Left ventricle myocardium superior (tissue), 1 donor: ENCODE measurements around the gene RER1. TPM values are rescaled to one million over a fixed set of nuclear protein-coding genes. Genes with fewer than 3 reads are reported as not detected.
A peak's percentile ranks its signal among the peaks of the same experiment; 100 is the strongest.

ENCODE experiments used
- ATAC-seq: fragments of 200-7000 bp; cut with Tn5 transposase; one replicate; pipeline ENCODE4 v1.9.1; 2020; ENCODE audit warnings: mild to moderate bottlenecking, moderate library complexity
- DNase-seq: peaks from one replicate; pipeline ENCODE4 v3.0.0-alpha.2; 2020
- intact Hi-C: fragments of 100-400 bp; cut with micrococcal nuclease; formaldehyde crosslinking; loops from one replicate; pipeline ENCODE4 v1.11.0; 2022
- total RNA-seq: library from RNA; stranded (reverse); fragmentation: NEBNext Ultra II Directional; extraction: Animal tissue kit (Norgen Biotek cat#: 25700); gene quantifications from one replicate; pipeline ENCODE4 v1.2.1, GENCODE V29; 2021
- donor health status: DM: no; HTN: yes; CAD: no; lungs with severe emphysema.

RER1 gene
- total RNA-seq, 1 donor from 2014 or later: 98.1 TPM

GRCh38 chr1:2374252-2375155 is 17.1 kb upstream of the RER1 start:
- DNase-seq (no peak), ATAC-seq (no peak)
- intact Hi-C loops: no loop called here

GRCh38 chr1:2375246-2375922 is 16.3 kb upstream of the RER1 start:
- intact Hi-C loops: no loop called here
- DNase-seq: no peak
- no peak for ATAC-seq

- intact Hi-C loops: no loop called here
- no peak for DNase-seq
Observed at GRCh38 chr1:2375923-2376260, 15.7 kb upstream of the RER1 start.

GRCh38 chr1:2376261-2376741 is 15.3 kb upstream of the RER1 start:
- no peak for DNase-seq
- no peak for ATAC-seq
- intact Hi-C loops: no loop called here

More at GRCh38 chr1:2375923-2376260, 15.7 kb upstream of the RER1 start:
- ATAC-seq: no peak

GRCh38 chr1:2376931-2377672 is 14.5 kb upstream of the RER1 start:
- intact Hi-C loops: no loop called here
- no peak for ATAC-seq
- peak; percentile 19 for DNase-seq

- DNase-seq (no peak), ATAC-seq (no peak)
Observed at GRCh38 chr1:2377751-2378440, 13.7 kb upstream of the RER1 start.

GRCh38 chr1:2378441-2378851 is 13.2 kb upstream of the RER1 start:
- DNase-seq (peak; percentile 41), ATAC-seq (no peak)
- intact Hi-C loops: no loop called here

More at GRCh38 chr1:2377751-2378440, 13.7 kb upstream of the RER1 start:
- intact Hi-C loops: no loop called here

GRCh38 chr1:2378956-2379732 is 12.5 kb upstream of the RER1 start:
- DNase-seq (no peak), ATAC-seq (no peak)
- intact Hi-C loops: no loop called here

- peak; percentile 17 for DNase-seq
- no peak for ATAC-seq
- intact Hi-C loops: loop anchor here (5.0 kb wide), 1 partner anchor 183 kb away; no protein-coding TSS in a partner anchor
Observed at GRCh38 chr1:2379733-2380404, 11.8 kb upstream of the RER1 start.

- intact Hi-C loops: loop anchor here (5.0 kb wide), 1 partner anchor 184 kb away; no protein-coding TSS in a partner anchor
- DNase-seq (peak; percentile 47), ATAC-seq (peak; percentile 10)
Observed at GRCh38 chr1:2380816-2381591, 10.6 kb upstream of the RER1 start.

GRCh38 chr1:2381741-2382620 is 9.7 kb upstream of the RER1 start:
- DNase-seq (peak; percentile 91), ATAC-seq (peak; percentile 97)
- intact Hi-C loops: loop anchor here (5.0 kb wide), 1 partner anchor 185 kb away; no protein-coding TSS in a partner anchor

GRCh38 chr1:2382621-2383361 is 8.8 kb upstream of the RER1 start:
- intact Hi-C loops: loop anchor here (5.0 kb wide), 1 partner anchor 185 kb away; no protein-coding TSS in a partner anchor
- DNase-seq (peak; percentile 54), ATAC-seq (peak; percentile 36)

- ATAC-seq (no peak), DNase-seq (peak; percentile 26)
- intact Hi-C loops: loop anchor here (5.0 kb wide), 1 partner anchor 186 kb away; no protein-coding TSS in a partner anchor
Observed at GRCh38 chr1:2383576-2383975, 8.1 kb upstream of the RER1 start.

- intact Hi-C loops: loop anchor here (5.0 kb wide), 1 partner anchor 187 kb away; no protein-coding TSS in a partner anchor
- DNase-seq (no peak), ATAC-seq (no peak)
Observed at GRCh38 chr1:2384130-2384860, 7.3 kb upstream of the RER1 start.
